ENCODE data around the gene GPR137.

DNA sequence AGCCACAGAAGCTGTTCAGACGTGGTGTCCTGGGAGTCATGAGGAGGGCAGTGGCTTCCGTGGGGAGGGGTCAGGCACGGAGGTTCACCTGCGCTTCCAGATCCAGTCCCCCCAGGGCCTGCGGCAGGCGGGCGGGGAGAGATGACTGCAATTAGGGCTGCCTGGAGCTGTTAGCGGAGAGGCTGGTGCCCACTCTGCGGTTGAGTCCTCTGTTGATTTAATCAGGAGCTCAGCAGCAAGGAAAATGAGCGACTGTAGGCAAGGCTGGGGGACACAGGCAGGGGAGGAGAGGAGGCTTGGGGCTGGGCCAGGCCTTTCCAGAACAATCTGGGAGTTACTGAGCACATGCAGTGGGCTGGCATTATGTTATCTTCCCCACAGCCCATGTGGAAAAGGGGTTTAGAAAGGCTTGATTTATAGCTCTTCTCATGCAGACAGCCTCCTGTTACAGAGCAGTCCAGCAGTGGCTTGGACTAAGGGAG lies 21.2 kb upstream of the GPR137 start:
- TF ChIP-seq ZKSCAN1 (IDR thresholded peaks at IDR 0.05; ENCODE audit: low read depth, low read length) (no peak), POLR2A (conservative IDR thresholded peaks at IDR 0.05) (no peak), ZNF263 (CRISPR knock-in tag; IDR thresholded peaks at IDR 0.05; ENCODE audit: borderline replicate concordance) (no peak), NCOA1 (IDR thresholded peaks at IDR 0.05; ENCODE audit: low read depth) (no peak), RNF2 (IDR thresholded peaks at IDR 0.05) (no peak), NONO (IDR thresholded peaks at IDR 0.05; ENCODE audit: low read depth in 2 of 2, low read length in 1 of 2) (no peak), ZNF12 (CRISPR knock-in tag; IDR thresholded peaks at IDR 0.05) (no peak), RAD21 (CRISPR knock-in tag; conservative IDR thresholded peaks at IDR 0.05 in 1 of 2, IDR thresholded peaks at IDR 0.05 in 1 of 2) (no peak), NR2C2 (CRISPR knock-in tag; IDR thresholded peaks at IDR 0.05) (no peak), NR2C2 (tag; IDR thresholded peaks at IDR 0.05) (no peak)
- TF ChIP-seq, protein P1, sequence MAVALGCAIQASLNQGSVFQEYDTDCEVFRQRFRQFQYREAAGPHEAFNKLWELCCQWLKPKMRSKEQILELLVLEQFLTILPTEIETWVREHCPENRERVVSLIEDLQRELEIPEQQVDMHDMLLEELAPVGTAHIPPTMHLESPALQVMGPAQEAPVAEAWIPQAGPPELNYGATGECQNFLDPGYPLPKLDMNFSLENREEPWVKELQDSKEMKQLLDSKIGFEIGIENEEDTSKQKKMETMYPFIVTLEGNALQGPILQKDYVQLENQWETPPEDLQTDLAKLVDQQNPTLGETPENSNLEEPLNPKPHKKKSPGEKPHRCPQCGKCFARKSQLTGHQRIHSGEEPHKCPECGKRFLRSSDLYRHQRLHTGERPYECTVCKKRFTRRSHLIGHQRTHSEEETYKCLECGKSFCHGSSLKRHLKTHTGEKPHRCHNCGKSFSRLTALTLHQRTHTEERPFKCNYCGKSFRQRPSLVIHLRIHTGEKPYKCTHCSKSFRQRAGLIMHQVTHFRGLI (CRISPR knock-in tag; IDR thresholded peaks at IDR 0.05): no peak
- TF ChIP-seq, protein P2, sequence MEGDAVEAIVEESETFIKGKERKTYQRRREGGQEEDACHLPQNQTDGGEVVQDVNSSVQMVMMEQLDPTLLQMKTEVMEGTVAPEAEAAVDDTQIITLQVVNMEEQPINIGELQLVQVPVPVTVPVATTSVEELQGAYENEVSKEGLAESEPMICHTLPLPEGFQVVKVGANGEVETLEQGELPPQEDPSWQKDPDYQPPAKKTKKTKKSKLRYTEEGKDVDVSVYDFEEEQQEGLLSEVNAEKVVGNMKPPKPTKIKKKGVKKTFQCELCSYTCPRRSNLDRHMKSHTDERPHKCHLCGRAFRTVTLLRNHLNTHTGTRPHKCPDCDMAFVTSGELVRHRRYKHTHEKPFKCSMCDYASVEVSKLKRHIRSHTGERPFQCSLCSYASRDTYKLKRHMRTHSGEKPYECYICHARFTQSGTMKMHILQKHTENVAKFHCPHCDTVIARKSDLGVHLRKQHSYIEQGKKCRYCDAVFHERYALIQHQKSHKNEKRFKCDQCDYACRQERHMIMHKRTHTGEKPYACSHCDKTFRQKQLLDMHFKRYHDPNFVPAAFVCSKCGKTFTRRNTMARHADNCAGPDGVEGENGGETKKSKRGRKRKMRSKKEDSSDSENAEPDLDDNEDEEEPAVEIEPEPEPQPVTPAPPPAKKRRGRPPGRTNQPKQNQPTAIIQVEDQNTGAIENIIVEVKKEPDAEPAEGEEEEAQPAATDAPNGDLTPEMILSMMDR (IDR thresholded peaks at IDR 0.05 in 2 of 3, conservative IDR thresholded peaks at IDR 0.05 in 1 of 3; ENCODE audit: insufficient read depth in 2 of 3, low read depth in 1 of 3, low read length in 3 of 3): no peak
- TF ChIP-seq, protein P3, sequence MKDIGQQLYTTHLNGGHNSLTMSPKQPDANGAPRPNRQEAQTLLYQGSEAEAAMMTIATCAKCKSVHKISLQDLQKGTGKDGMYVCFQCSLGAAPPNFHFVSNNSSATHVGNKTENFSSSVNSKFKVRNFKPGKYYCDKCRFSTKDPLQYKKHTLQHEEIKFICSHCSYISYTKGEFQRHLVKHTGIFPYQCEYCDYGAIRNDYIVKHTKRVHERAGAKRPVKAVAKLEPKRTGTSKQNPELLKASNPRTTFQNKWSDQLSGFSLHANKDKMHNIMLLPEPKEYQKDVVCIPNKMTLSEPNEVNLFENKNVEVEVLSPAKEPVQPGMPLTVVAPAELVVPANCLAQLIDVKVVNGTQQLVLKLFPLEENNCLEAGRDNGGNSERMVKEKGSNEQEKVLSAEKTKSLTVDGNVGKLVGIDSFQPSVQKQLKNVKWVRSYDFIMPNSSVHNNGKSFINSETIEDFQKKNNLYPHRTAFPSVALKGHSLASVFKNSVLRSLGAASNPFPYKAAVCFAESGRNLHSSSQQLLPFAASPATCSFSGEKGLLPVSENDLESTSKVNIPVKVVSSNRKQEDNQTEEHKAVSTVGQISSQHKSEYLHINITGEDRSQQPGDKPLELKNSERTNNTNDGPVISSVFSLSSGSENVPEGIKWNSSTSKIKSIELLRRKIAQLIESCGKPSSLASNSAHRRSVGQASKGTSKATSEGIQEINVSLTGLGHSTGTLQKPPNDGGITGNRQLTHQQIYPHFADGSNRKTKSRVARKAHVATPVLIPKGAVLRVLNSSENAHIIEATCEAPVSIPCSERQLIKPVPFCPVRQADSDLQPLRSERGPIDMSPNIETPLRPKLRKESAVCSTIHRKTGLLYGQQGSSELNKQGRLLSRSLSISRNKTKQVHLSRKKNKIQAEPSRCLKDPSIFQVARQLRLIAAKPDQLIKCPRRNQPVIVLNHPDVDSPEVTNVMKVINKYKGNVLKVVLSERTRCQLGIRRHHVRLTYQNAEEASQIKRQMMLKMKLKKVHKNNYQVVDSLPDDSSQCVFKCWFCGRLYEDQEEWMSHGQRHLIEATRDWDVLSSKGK (CRISPR knock-in tag; IDR thresholded peaks at IDR 0.05): no peak
- TF ChIP-seq, protein P4, sequence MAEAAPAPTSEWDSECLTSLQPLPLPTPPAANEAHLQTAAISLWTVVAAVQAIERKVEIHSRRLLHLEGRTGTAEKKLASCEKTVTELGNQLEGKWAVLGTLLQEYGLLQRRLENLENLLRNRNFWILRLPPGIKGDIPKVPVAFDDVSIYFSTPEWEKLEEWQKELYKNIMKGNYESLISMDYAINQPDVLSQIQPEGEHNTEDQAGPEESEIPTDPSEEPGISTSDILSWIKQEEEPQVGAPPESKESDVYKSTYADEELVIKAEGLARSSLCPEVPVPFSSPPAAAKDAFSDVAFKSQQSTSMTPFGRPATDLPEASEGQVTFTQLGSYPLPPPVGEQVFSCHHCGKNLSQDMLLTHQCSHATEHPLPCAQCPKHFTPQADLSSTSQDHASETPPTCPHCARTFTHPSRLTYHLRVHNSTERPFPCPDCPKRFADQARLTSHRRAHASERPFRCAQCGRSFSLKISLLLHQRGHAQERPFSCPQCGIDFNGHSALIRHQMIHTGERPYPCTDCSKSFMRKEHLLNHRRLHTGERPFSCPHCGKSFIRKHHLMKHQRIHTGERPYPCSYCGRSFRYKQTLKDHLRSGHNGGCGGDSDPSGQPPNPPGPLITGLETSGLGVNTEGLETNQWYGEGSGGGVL (CRISPR knock-in tag; IDR thresholded peaks at IDR 0.05): no peak
